K562 (cell line): Measurements from ENCODE around the gene SLC4A3. TPM values are rescaled to one million over a fixed set of nuclear protein-coding genes. Genes with fewer than 3 reads are reported as not detected.

ENCODE experiments used
- ATF6 ChIP-seq: sonication (generic); formaldehyde crosslinking; IDR thresholded peaks from 2 replicates; pipeline ENCODE4 v1.4.0; 2020; ENCODE audit warnings: mild to moderate bottlenecking, missing genetic modification reagents
- CEBPZ ChIP-seq: fragments of 150-350 bp; IDR thresholded peaks from 2 replicates; pipeline ENCODE4 v1.6.1; 2014; ENCODE audit warnings: low read depth, mild to moderate bottlenecking, low read length, borderline replicate concordance
- COPS2 ChIP-seq: fragments of 450-650 bp; conservative IDR thresholded peaks from 2 replicates; pipeline ENCODE4 v1.6.1; 2016; ENCODE audit warnings: mild to moderate bottlenecking, moderate library complexity
- DNMT1 ChIP-seq: fragments of 450-650 bp; IDR thresholded peaks from 2 replicates; pipeline ENCODE4 v1.6.1; 2016; ENCODE audit warnings: antibody characterized with exemption, mild to moderate bottlenecking
- FOS ChIP-seq: IDR thresholded peaks from 3 replicates; pipeline ENCODE4 v1.6.1; 2011; ENCODE audit not compliant: insufficient read length; ENCODE audit errors: extremely low read depth
- ILF3 ChIP-seq: fragments of 450-650 bp; IDR thresholded peaks from 2 replicates; pipeline ENCODE4 v1.6.1; 2018; ENCODE audit warnings: antibody characterized with exemption, mild to moderate bottlenecking, moderate library complexity, borderline replicate concordance
- JUN ChIP-seq, 2 experiments: sonication (generic) in 1 of 2; formaldehyde crosslinking in 1 of 2; IDR thresholded peaks; 2 replicates each; pipeline versions ENCODE4 v1.6.1 to v1.8.0; 2012 to 2022; ENCODE audit warnings: borderline replicate concordance in 2 of 2, mild to moderate bottlenecking in 2 of 2, improper control_type of control experiment in 1 of 2, low read depth in 1 of 2, low read length in 1 of 2, missing genetic modification reagents in 1 of 2
- KAT8 ChIP-seq: fragments of 450-650 bp; IDR thresholded peaks from 2 replicates; pipeline ENCODE4 v1.6.1; 2016; ENCODE audit warnings: low read depth, mild to moderate bottlenecking
- KLF16 ChIP-seq: IDR thresholded peaks from 2 replicates; pipeline ENCODE4 v1.6.1; 2016; ENCODE audit warnings: antibody characterized with exemption
- MAFK ChIP-seq: IDR thresholded peaks from 2 replicates; pipeline ENCODE4 v1.6.1; 2011; ENCODE audit warnings: low read length, improper control_type of control experiment
- PCBP1 ChIP-seq: fragments of 200-400 bp; formaldehyde crosslinking; IDR thresholded peaks from 2 replicates; pipeline ENCODE4 v1.6.1; 2018; ENCODE audit warnings: mild to moderate bottlenecking, low read depth, low read length; ENCODE audit not compliant: poor library complexity, severe bottlenecking
- PCBP2 ChIP-seq: fragments of 200-400 bp; formaldehyde crosslinking; IDR thresholded peaks from 2 replicates; pipeline ENCODE4 v1.6.1; 2018; ENCODE audit warnings: low read length, low read depth, mild to moderate bottlenecking, moderate library complexity; ENCODE audit not compliant: poor library complexity, severe bottlenecking
- PTRF ChIP-seq: fragments of 450-650 bp; IDR thresholded peaks from 2 replicates; pipeline ENCODE4 v1.6.1; 2016; ENCODE audit warnings: mild to moderate bottlenecking, missing genetic modification characterization, missing compliant biosample characterization
- RBFOX2 ChIP-seq: fragments of 200-400 bp; formaldehyde crosslinking; IDR thresholded peaks from 2 replicates; pipeline ENCODE4 v1.6.1; 2017; ENCODE audit warnings: low read depth, mild to moderate bottlenecking, low read length, moderate library complexity
- SMC3 ChIP-seq: conservative IDR thresholded peaks from 2 replicates; pipeline ENCODE4 v1.6.1; 2011; ENCODE audit warnings: low read depth, low read length, improper control_type of control experiment; ENCODE audit not compliant: insufficient read depth
- ZBTB17 ChIP-seq: fragments of 450-650 bp; formaldehyde crosslinking; IDR thresholded peaks from 2 replicates; pipeline ENCODE4 v1.4.0; 2020; ENCODE audit warnings: mild to moderate bottlenecking
- ZNF124 ChIP-seq: sonication (generic); formaldehyde crosslinking; IDR thresholded peaks from 2 replicates; pipeline ENCODE4 v1.8.1; 2022; ENCODE audit warnings: missing genetic modification reagents
- ZNF134 ChIP-seq: fragments of 250-450 bp; sonication (Bioruptor Pico); conservative IDR thresholded peaks from 2 replicates; pipeline ENCODE4 v1.4.0; 2020
- ZNF175 ChIP-seq: fragments of 200-800 bp; sonication (Bioruptor generic); IDR thresholded peaks from 2 replicates; pipeline ENCODE4 v1.6.1; 2016; ENCODE audit warnings: low read depth, mild to moderate bottlenecking, missing genetic modification characterization, missing compliant biosample characterization
- ZNF224 ChIP-seq: sonication (generic); formaldehyde crosslinking; IDR thresholded peaks from 2 replicates; pipeline ENCODE4 v1.8.0; 2022; ENCODE audit warnings: mild to moderate bottlenecking, missing genetic modification reagents
- ZNF23 ChIP-seq: fragments of 250-450 bp; sonication (Bioruptor Pico); IDR thresholded peaks from 2 replicates; pipeline ENCODE4 v1.4.0; 2020; ENCODE audit warnings: mild to moderate bottlenecking
- ZNF431 ChIP-seq: sonication (generic); formaldehyde crosslinking; IDR thresholded peaks from 2 replicates; pipeline ENCODE4 v1.8.0; 2022; ENCODE audit warnings: mild to moderate bottlenecking, missing genetic modification reagents
- ZNF449 ChIP-seq: fragments of 250-450 bp; sonication (Bioruptor Pico); IDR thresholded peaks from 2 replicates; pipeline ENCODE4 v1.8.0; 2022; ENCODE audit warnings: moderate library complexity, mild to moderate bottlenecking, inconsistent platforms
- polyA plus RNA-seq, 8 experiments: library from polyadenylated mRNA; depleted of rRNA in 4 of 8; stranded (reverse) in 5 of 8; unstranded in 3 of 8; fragments of >200 nt; fragmentation: Nextera tagmentation in 2 of 8; fragmentation: Illumina TruSeq in 1 of 8; extraction: Ambion mirVana in 2 of 8; extraction: Trizol in 1 of 8; gene quantifications; 2 replicates each; pipeline versions ENCODE4 v1.2.1 to v1.2.3, GENCODE V29; 2011 to 2014; ENCODE audit warnings: inconsistent platforms in 1 of 8, missing spikeins in 1 of 8
- total RNA-seq, 7 experiments: library from RNA; depleted of rRNA in 6 of 7; stranded (reverse); fragments of >200 nt in 6 of 7; fragmentation: Illumina TruSeq in 2 of 7; extraction: Trizol in 2 of 7; gene quantifications; 2 replicates each; pipeline versions ENCODE4 v1.2.1 to v1.2.3, GENCODE V29; 2011 to 2021; ENCODE audit warnings: low replicate concordance in 1 of 7

SLC4A3 gene
- total and polyA plus RNA-seq, 9 of the 15 experiments (the other 6 are each of a cell fraction or from before 2014, with no cell fraction given) = 0.04 to 0.31 (median 0.16) TPM; not detected in 5

GRCh38 chr2:219642465-219643083, 15.1 kb downstream of the SLC4A3 start (continued):
- TF ChIP-seq RBFOX2 (peak; percentile 41; the same call in 1 of the 2 replicates), CEBPZ (no peak), PCBP1 (no peak), ATF6 (CRISPR knock-in tag) (no peak), DNMT1 (no peak), KAT8 (no peak), ZNF175 (CRISPR knock-in tag) (no peak), ZNF134 (no peak), SMC3 (peak; percentile 99), MAFK (no peak; the same call in 1 of the 2 replicates), ZNF224 (CRISPR knock-in tag) (no peak), COPS2 (no peak), PCBP2 (no peak), ILF3 (no peak), KLF16 (0 out of 2 replicates have a peak, but pooled peaks have one; percentile 57), ZNF449 (CRISPR knock-in tag) (no peak), ZNF23 (CRISPR knock-in tag) (no peak), FOS (no peak), ZBTB17 (no peak), PTRF (tag) (no peak), ZNF431 (CRISPR knock-in tag) (no peak), ZNF124 (CRISPR knock-in tag) (no peak), JUN (IDR thresholded peaks at IDR 0.05; ENCODE audit: borderline replicate concordance, low read depth, low read length) (peak; percentile 11; the same call in 1 of the 2 replicates), JUN (CRISPR knock-in tag; IDR thresholded peaks at IDR 0.05; ENCODE audit: borderline replicate concordance) (no peak)
